SIG-M5 treated with dmso at 0.1 percent for 504 hours (cell line): ENCODE measurements around the gene NBPF26.
"Not testable (repeated sequence)": the region's sequence is repeated elsewhere in the genome, so short reads cannot be mapped to it uniquely, and the experiment has no call there.

ENCODE experiments used
- DNase-seq: peaks from one replicate; lab custom pipeline; 2025; ENCODE audit not compliant: unreplicated experiment; lab: John Stamatoyannopoulos, UW

Gene NBPF26

DNA sequence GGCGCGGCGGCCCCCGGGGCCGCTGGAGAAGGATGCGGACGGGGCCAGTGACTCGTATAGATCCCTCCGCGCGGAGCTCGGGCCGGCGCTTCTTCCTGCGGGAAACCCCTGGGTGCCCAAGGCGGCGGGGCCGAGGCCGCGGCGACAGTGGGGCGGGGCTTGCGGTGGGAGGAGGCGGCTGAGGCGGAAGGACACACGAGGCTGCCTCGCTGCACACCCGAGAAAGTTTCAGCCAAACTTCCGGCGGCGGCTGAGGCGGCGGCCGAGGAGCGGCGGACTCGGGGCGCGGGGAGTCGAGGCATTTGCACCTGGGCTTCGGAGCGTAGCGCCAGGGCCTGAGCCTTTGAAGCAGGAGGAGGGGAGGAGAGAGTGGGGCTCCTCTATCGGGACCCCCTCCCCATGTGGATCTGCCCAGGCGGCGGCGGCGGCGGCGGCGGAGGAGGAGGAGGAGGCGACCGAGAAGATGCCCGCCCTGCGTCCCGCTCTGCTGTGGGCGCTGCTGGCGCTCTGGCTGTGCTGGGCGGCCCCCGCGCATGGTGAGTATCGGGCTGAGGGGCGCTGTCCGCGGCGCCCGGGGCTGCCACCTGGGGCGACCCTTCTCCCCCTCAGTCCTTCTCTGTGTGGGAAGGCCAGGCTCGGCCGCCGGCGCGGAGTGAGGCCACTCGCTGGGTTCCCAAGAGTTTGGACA lies at the start of gene NBPF26:
TSS of gene NBPF26 (plus strand) at position 231 of the 688 bp plus-strand sequence.
- not testable (repeated sequence) for DNase-seq

DNA sequence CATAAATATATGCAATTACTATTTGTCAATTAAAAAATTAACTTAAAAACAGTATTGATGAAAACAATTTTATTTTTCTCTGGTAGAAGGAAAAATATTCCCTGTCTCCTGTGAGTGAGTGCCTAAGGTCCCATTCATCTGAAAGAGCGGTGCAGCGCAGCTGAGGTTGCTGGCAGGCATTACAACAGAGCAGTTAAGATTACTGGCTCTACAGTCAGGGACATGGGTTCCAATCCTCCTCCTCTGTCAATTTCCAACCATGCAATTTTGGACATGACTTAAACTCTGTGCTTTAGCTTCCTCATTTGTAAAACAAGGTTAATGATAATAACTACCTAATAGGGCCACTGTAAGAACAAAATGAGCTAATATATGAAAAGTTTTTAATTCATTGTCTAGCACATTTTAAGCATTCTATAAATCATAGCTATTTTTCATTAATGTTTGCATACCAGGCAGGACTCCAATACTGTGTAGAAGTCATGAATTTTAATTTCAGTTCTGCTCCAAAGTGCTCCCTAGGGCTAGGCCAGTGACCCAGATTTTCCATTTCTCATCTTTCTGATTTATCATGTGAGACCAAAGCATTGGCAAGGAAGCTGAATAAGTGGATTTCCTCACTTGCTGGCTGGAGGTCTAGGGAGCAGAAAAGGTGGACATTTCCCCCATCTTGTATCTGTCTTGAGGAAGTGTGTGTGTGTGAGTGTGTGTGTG lies 43.5 kb upstream of the NBPF26 start:
- DNase-seq: not testable (repeated sequence)

GRCh38 chr1:120680938-120681337 lies 42.8 kb upstream of the NBPF26 start:
- not testable (repeated sequence) for DNase-seq

DNA sequence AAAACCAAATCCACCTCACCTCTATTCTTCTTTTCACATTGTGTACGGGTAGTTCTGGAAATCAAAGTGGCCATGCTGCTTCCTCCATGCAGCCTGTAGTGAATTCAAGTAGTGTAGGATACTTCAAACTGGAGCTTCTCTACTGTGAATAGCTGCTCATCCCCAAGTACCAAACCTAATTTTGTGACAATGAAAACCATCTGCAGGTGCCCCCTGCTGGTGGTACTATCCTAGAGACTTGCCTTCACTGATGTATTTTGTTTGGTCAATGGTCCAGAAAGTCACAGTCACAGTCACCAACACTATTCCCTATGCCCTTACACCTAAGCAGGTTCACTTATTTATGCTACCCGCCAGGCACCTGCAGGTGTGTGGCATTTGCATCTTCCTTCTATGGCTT lies 39.3 kb upstream of the NBPF26 start:
- DNase-seq: not testable (repeated sequence)

DNA sequence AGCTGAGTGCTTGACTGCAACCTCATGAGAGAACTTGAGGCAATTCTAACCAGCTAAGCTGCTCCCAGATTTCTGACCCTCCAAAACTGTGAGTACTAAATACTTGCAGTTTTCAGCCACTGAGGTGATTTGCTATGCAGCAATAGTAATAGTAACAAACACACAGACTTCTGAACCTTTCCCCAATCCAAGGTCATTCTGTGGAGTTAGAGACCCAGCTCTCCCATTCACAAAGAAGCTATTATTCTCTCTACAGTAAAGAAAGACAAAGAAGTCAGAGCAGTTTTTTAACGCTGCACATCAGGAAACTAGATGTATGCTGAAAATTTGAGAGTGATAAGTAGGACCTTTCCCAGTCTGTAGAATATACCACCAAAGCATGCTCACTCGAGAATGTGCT lies 38.1 kb upstream of the NBPF26 start:
- DNase-seq: not testable (repeated sequence)

DNA sequence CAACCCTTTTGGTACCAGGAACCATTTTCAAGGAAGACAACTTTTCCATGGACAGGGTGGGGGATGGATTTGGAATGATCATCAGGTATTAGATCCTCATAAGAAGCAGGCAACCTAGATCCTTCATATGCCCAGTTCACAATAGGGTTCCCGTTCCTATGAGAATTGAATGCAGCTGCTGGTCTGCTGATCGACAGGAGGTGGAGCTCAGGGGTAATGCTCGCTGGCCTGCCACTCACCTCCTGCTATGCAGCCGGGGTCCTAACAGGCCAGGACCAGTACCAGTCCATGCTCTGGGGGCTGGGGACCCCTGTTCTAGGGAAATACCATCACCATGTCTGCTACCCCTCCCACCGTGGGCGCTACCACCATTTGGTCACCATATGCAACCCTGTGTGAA lies 36.5 kb upstream of the NBPF26 start:
- not testable (repeated sequence) for DNase-seq

GRCh38 chr1:120700807-120701562 lies 22.8 kb upstream of the NBPF26 start:
- DNase-seq: not testable (repeated sequence)

- not testable (repeated sequence) for DNase-seq
Measured at GRCh38 chr1:120723358-120723714, 409 bp upstream of the NBPF26 start.

GRCh38 chr1:120724507-120724906 lies 762 bp downstream of the NBPF26 start:
- DNase-seq: not testable (repeated sequence)

DNA sequence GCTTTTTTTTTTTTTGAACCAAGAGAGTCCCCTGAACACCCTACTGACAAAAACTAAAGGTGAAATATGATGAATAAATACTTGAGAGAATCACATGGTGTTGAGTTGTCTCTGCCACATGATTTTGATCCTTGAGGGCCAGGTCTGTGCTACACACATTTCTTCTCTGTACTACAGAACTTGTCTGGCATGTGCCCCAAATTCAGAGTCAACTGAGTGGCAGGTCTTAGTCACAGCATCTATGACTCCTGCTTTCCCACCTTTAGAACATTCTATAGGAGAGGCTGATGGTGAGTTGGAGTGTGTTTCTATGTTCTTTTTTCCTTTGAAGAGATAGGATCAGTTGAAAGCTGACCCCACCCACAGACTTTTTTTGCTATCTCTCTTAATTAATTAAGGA lies 5.1 kb downstream of the NBPF26 start:
- DNase-seq: not testable (repeated sequence)

DNA sequence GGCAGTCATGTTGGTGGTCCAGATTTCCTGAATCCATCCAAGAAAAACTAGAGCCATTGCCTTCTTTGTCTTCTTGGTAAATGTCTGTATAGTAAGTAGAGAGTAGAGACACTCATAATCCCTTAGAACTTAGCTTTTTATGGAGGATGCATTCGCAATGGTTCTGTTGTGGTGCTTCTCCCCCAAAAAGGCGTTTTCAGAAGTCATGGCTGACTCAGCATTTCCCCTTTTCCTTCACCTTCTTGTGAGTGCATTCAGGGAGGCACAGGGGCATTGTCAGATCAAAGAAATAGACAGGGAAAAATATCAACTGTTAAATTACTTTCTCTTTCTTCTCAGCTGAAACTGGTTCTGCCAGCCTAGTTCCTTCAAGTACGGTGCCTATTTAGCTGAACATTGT lies 45.3 kb downstream of the NBPF26 start:
- not testable (repeated sequence) for DNase-seq

- DNase-seq: not testable (repeated sequence)
Measured at GRCh38 chr1:120805452-120805851, 81.7 kb downstream of the NBPF26 start.

- not testable (repeated sequence) for DNase-seq
Measured at GRCh38 chr1:120811822-120812221, 88.1 kb downstream of the NBPF26 start.

DNA sequence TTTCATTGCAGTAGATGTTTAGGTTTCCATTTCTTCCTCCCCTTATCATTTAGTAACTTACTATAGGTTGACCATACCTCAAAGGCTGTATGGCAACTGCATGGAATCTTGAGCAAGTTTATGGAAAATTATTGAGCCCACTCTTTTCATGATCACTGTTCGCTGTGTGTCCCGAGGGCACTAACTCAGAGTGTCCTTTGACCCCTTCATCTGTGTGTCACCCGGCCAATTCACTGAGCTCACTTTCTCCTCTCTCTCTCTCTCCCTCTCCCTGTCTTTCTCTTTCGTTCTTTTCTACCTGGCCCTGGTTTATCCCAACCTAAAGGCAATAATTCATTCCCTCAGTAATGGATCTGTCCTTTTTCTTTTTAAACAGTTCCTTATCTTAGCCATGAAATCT lies 101.3 kb downstream of the NBPF26 start:
- DNase-seq: not testable (repeated sequence)

GRCh38 chr1:120826623-120827022 lies 102.9 kb downstream of the NBPF26 start:
- not testable (repeated sequence) for DNase-seq

DNA sequence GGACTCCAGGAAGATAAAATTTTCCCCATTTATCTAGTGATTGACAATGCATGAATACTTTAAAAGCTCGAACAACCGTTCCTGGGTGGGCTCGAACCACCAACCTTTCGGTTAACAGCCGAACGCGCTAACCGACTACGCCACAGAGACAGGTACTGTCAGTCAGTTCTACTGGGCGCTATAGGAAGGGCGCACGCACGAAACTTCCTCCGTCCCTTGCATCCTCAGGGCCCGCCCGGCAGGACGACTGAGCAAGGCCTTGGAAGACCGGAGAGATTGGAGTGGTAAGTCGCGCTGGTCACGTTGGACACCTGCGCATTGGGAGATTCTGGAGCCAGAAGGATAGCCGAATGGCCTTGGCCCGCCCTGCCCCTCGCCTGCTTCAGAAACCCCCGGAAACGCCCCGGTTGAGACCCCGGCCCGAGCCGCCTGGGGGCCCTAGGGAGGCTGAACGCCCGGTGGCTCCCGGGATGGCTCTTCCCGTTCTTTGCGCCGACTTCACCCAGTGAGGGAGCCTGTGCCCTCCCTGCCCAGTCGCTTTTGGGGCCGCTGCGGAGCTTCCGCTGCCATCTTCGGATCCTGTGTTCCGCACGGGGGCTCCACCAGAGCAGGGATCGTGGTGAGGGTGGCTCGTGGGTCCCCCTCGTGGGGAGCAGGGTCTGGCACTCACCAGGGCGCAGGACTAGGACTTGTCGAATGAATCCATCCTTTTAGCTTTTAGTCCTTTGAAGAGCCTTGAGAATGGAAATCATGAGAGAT lies 120.6 kb downstream of the NBPF26 start:
- peak; percentile 11 for DNase-seq

- not testable (repeated sequence) for DNase-seq
Measured at GRCh38 chr1:120844945-120845330, 121.2 kb downstream of the NBPF26 start.

GRCh38 chr1:120849400-120850286 lies 125.9 kb downstream of the NBPF26 start:
- not testable (repeated sequence) for DNase-seq

DNA sequence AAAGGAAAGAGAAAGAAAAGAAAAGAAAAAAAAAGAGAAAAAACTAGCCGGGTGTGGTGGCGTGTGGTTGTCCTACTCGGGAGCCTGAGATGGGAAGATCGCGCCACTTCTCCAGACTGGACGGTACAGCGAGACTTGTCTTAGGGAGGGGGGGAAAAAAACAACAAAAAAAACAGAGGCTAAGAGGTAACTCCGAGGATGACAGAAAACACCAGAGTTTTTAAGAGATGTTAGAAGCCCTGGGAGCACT lies 126.5 kb downstream of the NBPF26 start:
- not testable (repeated sequence) for DNase-seq
